ENCODE data around the gene TAOK1. TPM values are rescaled to one million over a fixed set of nuclear protein-coding genes. Genes with fewer than 3 reads are reported as not detected.

Gene TAOK1
- total RNA-seq, 1 donor from 2014 or later = 63.5 TPM

DNA sequence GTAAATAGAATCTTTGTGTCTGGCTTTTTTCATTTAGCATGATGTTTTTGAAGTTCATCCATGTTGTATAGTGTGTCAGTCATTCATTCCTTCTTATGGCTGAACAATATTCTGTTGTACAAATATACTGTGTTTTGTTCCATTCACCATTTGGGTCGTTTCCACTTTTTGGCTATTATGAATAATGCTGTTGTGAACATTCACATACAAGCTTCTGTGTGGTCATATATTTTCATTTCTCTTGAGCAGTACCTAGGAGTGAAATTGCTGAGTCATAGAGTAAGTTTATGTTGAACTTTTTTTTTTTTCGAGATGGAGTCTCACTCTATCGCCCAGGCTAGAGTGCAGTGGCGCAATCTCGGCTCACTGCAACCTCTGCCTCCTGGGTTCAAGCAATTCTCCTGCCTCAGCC lies 32.3 kb upstream of the TAOK1 start:
- Mint-ChIP-seq H3K27ac (no peak overlapping the region), H3K36me3 (no peaks in the 10 kb centered on the region), H3K4me1 (ENCODE audit: unreplicated experiment) (no peaks in the 10 kb centered on the region), H3K4me3 (no peak overlapping the region), H3K9me3 (no peaks in the 10 kb centered on the region), H3K27me3 (no peaks in the 10 kb centered on the region)
- no peak for DNase-seq (ENCODE audit: extremely low spot score, unreplicated experiment)
- TF ChIP-seq, protein P1, sequence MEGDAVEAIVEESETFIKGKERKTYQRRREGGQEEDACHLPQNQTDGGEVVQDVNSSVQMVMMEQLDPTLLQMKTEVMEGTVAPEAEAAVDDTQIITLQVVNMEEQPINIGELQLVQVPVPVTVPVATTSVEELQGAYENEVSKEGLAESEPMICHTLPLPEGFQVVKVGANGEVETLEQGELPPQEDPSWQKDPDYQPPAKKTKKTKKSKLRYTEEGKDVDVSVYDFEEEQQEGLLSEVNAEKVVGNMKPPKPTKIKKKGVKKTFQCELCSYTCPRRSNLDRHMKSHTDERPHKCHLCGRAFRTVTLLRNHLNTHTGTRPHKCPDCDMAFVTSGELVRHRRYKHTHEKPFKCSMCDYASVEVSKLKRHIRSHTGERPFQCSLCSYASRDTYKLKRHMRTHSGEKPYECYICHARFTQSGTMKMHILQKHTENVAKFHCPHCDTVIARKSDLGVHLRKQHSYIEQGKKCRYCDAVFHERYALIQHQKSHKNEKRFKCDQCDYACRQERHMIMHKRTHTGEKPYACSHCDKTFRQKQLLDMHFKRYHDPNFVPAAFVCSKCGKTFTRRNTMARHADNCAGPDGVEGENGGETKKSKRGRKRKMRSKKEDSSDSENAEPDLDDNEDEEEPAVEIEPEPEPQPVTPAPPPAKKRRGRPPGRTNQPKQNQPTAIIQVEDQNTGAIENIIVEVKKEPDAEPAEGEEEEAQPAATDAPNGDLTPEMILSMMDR (conservative IDR thresholded peaks at IDR 0.05) = no peak

DNA sequence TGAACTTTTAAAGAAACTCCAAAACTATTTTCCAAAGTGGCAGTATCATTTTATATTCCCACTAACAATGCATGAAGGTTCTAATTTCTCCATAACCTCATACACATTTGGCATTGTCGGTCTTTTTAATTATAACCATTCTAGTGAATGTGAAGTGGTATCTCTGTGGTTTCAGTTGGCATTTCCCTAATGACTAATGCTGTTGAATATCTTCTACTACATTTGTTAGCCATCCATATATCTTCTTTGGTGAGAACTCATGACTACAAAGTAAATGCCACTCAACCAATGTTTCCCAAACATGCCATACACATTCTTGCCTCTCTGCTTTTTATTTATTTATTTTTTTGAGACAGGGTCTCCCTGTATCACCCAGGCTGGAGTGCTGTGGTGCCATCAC lies 31.7 kb upstream of the TAOK1 start:
- Mint-ChIP-seq H3K9me3 (no peaks in the 10 kb centered on the region), H3K27ac (no peak overlapping the region), H3K27me3 (no peaks in the 10 kb centered on the region), H3K4me3 (no peak overlapping the region), H3K36me3 (no peaks in the 10 kb centered on the region), H3K4me1 (ENCODE audit: unreplicated experiment) (no peaks in the 10 kb centered on the region)
- TF ChIP-seq, protein P1 (conservative IDR thresholded peaks at IDR 0.05) = no peak
- DNase-seq (ENCODE audit: extremely low spot score, unreplicated experiment) = no peak

DNA sequence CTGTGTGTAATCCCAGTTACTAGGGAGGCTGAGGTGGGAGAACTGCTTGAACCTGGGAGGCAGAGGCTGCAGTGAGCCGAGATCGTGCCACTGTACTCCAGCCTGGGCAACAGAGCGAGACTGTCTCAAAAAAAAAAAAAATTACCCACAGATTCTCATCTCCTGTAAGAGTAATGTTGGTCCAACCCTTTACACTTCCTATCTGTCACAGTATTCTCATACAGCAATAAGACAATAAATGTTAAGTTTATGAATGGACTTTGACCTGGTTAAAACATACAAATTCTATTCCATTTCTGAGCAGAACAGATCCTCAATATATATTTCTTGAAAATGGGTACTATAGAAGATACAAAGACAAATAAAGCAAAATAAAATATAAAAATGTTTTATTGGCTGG lies 30.4 kb upstream of the TAOK1 start:
- no peak for DNase-seq (ENCODE audit: extremely low spot score, unreplicated experiment)
- Mint-ChIP-seq H3K4me1 (ENCODE audit: unreplicated experiment) (no peaks in the 10 kb centered on the region), H3K27ac (no peak overlapping the region), H3K4me3 (no peak overlapping the region), H3K36me3 (no peaks in the 10 kb centered on the region), H3K9me3 (no peaks in the 10 kb centered on the region), H3K27me3 (no peaks in the 10 kb centered on the region)
- TF ChIP-seq, protein P1 (conservative IDR thresholded peaks at IDR 0.05) = no peak

DNA sequence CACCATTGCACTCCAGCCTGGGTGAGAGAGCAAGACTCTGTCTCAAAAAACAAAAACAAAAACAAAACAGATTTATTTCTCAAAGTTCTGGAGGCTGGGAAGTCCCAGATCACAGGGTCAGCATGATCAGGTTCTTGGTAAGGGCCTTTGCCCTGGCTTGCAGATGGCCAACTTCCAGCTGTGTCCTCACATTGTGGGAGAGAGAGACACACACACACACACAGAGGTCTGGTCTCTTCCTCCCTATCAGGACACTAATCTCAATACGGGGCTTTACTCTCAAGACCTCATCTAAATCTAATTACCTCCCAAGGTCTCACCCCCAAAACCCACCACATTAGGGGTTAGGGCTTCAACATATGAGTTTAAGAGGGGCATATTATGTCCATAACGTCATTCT lies 26.4 kb upstream of the TAOK1 start:
- no peaks in the 10 kb centered on the region for H3K4me1 Mint-ChIP-seq (ENCODE audit: unreplicated experiment)
- TF ChIP-seq, protein P1 (conservative IDR thresholded peaks at IDR 0.05) = no peak
- H3K9me3 Mint-ChIP-seq = no peaks in the 10 kb centered on the region

DNA sequence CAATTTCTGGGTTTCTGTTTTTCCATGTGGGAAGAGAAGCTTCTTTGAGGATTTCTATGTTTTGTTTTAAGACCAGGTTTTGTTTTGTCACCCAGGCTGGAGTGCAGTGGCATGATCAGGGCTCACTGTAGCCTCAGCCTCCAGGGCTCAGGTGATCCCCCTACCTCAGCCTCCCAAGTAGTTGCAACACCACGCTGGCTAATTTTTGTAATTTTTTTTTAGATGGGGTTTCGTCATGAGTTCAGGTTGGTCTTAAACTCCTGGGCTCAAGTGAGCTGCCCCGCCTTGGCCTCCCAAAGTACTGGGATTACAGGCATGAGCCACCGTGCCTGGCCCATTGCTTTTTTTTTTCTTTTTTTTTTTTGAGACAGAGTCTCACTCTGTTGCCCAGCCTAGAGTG lies 25.5 kb upstream of the TAOK1 start:
- Mint-ChIP-seq H3K27me3 (no peaks in the 10 kb centered on the region), H3K4me3 (no peak overlapping the region), H3K36me3 (no peaks in the 10 kb centered on the region)

More for the DNA sequence above, 26.4 kb upstream of the TAOK1 start:
- H3K27me3 Mint-ChIP-seq = no peaks in the 10 kb centered on the region
- no peak overlapping the region for H3K4me3 Mint-ChIP-seq
- no peak for DNase-seq (ENCODE audit: extremely low spot score, unreplicated experiment)
- H3K36me3 Mint-ChIP-seq = no peaks in the 10 kb centered on the region
- H3K27ac Mint-ChIP-seq = no peak overlapping the region

More for the DNA sequence above, 25.5 kb upstream of the TAOK1 start:
- no peaks in the 10 kb centered on the region for H3K9me3 Mint-ChIP-seq
- no peak for DNase-seq (ENCODE audit: extremely low spot score, unreplicated experiment)
- no peaks in the 10 kb centered on the region for H3K4me1 Mint-ChIP-seq (ENCODE audit: unreplicated experiment)
- TF ChIP-seq, protein P1 (conservative IDR thresholded peaks at IDR 0.05) = no peak
- no peak overlapping the region for H3K27ac Mint-ChIP-seq
